ENCODE results near the gene RRP12.
A peak's percentile ranks its signal among the peaks of the same experiment; 100 is the strongest.
"Not testable (repeated sequence)": the region's sequence is repeated elsewhere in the genome, so short reads cannot be mapped to it uniquely, and the experiment has no call there.

RRP12 gene

DNA sequence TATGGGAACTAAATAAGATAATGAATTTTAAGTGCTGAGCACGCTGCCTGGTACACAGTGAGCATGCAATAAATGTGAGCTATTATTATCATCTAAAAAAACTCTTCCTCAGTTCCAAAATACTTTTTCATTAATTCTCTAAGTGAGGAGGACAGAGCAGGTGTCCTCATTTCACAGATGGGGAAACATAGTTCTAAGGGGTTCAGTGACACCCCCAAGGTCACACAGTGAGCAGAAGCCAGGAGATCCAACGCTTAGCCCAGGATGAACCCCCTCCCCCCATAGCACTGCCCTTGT lies 6.8 kb upstream of the RRP12 start:
- no peak for DNase-seq (ENCODE audit: low read depth)

DNA sequence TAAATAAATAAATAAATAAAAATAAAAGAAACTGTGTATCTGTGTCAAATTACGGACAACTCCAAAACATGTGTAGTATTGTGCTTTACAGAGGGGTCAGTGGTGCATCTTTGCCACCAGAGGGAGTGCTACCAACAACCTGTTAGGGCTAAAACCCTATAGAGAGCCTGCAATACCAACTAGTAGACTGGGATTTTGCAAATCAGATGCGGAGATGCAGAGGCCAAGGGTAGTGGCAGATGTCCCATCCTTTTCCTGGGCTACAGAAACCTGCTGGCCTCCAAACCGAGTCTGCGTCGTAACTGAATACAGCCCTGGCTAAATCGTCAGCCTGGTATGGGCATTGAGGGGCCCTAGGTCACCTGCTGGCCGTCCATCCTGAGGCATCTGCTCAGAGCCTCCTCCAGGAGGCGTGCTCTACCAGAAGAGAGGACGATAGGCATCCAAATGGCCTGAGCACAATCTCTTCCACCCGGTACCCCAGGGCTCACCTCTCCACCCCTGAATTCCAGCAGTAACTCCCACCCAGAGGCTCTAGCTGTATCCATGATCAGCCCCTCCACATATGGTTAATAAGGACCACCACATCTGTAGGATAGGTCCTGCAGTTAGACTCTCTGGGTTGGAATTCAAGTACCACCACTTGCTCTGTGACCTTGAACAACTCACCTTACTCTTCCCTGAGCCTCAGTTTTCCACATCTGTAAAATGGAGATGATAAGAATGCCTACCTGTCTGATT lies 6.2 kb upstream of the RRP12 start:
- peak; percentile 73 for DNase-seq (ENCODE audit: low read depth)

GRCh38 chr10:97406483-97406882 lies 5.3 kb upstream of the RRP12 start:
- not testable (repeated sequence) for DNase-seq (ENCODE audit: low read depth)

GRCh38 chr10:97406064-97406463 lies 4.9 kb upstream of the RRP12 start:
- DNase-seq (ENCODE audit: low read depth), result no peak

DNA sequence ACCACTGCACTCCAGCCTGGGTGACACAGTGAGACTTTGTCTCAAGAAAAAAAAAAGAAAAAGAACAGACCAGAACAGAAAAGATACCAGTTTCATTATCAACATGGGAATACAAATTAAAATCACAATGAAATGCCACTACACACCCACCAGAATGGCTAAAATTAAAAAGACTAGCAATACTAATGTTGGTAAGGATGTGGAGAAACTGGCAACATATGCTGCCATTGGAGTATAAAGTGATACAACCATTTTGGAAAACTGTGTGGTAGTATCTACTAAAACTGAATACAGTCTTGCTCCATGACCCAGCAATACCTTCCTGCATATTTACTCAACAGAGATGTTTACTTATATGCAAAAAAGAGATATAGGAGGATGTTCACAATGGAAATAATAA lies 2.9 kb upstream of the RRP12 start:
- no peak for DNase-seq (ENCODE audit: low read depth)

GRCh38 chr10:97401455-97401919 lies 347 bp upstream of the RRP12 start:
- DNase-seq (ENCODE audit: low read depth), result no peak

DNA sequence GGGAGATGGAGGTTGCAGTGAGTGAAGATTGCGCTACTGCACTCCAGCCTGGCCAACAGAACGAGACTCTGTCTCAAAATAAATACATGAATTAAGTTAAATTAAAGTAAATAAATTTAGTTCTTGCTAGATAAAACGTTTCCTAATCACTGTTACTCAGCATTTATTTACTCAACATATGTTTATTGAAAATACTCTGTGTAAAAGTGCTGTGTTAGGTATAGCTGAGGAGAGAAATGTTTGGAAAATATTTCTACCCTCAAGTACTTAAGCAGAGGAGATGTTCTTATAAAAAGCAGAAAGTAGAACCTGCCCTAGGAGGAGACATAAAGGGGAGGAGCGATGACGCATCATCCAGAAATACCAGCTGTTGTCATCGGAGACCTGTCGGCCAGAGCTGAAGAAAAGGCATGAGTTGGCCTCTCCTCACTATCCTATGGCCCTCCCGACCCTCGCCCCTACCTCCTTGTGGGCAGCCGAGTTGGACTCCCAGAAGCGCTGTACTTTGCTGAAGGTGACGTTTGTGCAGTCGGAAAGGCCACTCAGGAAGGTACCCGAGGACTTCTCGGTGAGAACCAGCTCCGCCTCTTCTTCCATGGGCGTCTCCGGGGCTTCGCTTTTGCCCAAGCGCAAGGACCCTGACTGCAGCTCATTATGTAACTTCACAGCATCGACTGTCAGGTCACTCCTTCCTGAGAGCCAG lies 1.1 kb downstream of the RRP12 start:
- DNase-seq (ENCODE audit: low read depth), result peak; percentile 53

DNA sequence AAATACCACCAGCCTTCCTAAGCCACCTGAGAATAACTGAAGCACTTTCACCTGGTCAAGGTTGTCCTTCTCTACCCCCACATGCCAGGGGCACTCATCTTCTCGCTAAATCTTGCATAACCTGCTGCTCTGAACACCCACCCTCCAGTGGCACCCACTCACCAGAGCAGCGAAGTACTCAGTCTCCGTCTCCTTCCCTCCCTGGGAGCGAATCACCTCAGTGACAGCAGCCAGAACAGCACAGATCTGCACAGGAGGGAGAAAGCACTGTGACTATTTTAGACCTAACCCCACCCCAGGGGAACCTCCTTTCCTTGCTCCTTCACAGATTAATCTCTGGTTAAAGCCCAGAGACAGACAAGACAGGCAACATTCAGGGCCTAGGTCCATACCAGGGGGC lies 5.1 kb downstream of the RRP12 start:
- DNase-seq (ENCODE audit: low read depth), result no peak

- no peak for DNase-seq (ENCODE audit: low read depth)
Measured at GRCh38 chr10:97393034-97393573, 8.0 kb downstream of the RRP12 start.

DNA sequence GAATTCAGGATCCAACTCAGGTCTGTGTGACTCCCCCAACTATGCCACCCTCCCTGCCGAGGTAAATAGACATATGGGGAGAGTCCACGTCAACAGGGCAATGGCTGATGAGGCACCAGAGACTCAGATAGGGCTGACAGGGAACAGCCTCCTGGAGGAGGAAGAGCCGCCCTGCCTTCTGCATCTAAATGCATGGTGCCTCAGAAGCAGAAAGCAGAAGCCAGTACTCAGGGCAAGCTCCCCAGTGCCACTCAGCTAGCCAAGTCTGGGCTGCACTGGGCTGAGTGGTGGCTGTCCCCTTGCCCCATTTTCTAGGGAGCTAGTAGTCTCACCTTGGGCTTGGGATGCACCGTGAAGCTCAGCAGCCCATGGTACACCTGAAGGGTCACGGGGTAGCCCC lies 11.0 kb downstream of the RRP12 start:
- no peak for DNase-seq (ENCODE audit: low read depth)

DNA sequence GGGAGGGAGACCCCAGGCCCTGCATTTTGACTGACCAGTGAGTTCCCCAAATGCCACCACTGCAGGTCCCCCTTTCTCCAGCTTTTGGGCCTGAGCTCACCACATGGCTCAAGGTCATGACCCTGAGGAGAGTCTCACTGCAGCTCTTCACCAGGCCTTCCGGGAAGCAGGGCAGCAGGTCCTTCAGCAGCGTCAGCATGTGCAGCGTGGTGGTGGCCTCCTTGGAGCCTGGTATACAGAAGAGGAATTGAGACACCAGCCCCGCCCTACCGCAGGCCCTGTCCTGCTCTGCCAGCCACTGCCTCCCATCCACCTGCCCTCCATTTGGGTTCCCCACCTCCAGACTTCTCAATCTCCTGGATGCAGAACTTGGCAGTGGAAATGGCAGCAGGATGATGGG lies 13.0 kb downstream of the RRP12 start:
- no peak for DNase-seq (ENCODE audit: low read depth)

DNA sequence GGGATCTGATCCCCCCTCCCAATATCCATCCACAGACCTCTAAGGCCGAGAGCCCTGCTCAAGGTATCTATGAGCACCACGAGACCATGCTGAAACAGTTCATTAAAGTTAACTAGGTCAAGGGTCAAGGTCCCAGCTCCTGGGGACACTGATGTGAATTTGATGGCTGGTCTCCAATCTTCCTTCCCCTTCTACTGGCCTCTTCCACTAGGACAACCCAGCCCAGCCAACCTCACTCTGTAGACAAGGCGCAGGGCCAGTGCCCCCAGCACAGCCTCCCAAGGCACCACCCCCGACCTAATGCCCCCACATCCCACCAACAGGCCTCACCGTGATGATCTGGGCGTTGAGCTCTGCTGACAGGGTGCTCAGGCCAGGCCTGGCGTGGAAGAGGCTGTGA lies 15.6 kb downstream of the RRP12 start:
- no peak for DNase-seq (ENCODE audit: low read depth)

DNA sequence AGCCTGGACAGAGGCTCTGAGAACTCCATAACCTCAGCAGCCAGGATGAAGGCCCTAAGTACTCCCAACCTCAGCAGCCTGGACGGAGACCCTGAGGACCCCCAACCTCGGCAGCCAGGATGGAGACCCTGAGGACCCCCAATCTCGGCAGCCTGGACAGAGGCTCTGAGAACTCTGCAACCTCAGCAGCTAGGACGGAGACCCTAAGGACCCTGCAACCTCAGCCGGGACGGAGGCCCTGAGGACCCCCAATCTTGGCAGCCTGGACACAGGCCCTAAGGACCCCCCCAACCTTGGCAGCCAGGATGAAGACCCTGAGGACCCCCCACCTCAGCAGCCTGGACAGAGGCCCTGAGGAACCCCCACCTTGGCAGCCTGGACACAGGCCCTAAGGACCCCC lies 16.5 kb downstream of the RRP12 start:
- no peak for DNase-seq (ENCODE audit: low read depth)

- no peak for DNase-seq (ENCODE audit: low read depth)
Measured at GRCh38 chr10:97384156-97384555, 17.0 kb downstream of the RRP12 start.

- DNase-seq (ENCODE audit: low read depth), result no peak
Measured at GRCh38 chr10:97383159-97383558, 18.0 kb downstream of the RRP12 start.

- DNase-seq (ENCODE audit: low read depth), result no peak
Measured at GRCh38 chr10:97381626-97382025, 19.5 kb downstream of the RRP12 start.

DNA sequence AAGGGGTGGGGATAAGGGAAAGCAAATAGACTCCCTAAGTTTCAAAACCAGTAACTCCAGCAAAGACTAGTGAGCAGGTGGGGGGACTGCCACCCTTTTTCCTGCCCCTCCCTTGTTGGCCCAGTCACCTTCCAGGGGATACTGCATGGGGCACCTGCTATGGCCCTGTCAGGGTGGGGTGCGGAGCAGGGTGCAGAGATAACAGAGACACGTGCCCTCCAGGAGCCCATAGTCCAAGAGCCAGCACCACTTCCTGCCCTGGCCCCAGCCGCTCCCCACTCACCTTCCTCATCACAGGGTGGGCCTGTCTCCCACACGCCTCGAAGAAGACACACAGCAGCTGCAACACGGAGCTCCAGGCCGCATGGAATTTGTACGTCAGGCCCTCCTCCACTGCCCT lies 20.6 kb downstream of the RRP12 start:
- DNase-seq (ENCODE audit: low read depth), result no peak

GRCh38 chr10:97378933-97379921 lies 21.9 kb downstream of the RRP12 start:
- DNase-seq (ENCODE audit: low read depth), result no peak

GRCh38 chr10:97376413-97376812 lies 24.7 kb downstream of the RRP12 start:
- no peak for DNase-seq (ENCODE audit: low read depth)

DNA sequence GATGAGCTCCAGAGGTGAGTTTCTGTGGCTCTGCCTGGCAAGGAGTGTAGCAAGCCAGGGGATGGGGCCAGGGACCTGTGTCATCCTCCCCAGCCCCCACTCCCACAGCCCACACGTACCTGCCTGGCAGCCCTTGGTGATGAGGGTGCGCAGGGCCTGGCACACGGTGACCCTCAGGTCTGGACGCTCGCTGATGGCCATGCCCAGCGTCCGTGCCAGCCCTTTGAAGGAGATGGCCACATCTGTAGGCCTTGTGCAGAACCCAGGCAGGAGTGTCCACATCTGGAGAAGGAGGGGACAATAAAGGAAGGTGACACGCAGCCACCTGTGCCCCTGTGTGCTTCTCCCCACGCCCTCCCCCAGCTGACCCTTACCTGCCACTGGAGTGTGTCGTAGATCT lies 27.7 kb downstream of the RRP12 start:
- no peak for DNase-seq (ENCODE audit: low read depth)

- no peak for DNase-seq (ENCODE audit: low read depth)
Measured at GRCh38 chr10:97372233-97372875, 28.8 kb downstream of the RRP12 start.

DNA sequence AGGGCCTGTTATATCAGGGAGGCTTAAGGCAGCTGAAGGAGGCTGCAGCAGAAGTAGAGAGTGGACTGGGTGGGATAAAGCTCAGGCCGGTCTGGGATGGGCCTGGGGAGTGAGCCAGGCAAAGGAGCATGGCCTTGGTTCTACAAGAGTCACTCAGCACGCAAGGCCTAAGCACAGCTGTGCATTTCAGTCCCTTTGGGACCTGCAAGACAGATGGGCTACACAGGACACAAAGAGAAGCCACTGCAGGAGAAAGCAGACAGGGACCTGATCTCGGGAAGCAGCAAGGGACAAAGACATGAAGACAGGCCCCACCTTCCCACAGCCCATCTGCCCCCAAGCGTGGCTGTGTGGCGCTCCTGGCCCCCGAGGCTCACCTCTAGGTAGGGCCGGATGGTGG lies 29.4 kb downstream of the RRP12 start:
- DNase-seq (ENCODE audit: low read depth), result no peak

All from HS-5 (cell line).